T-helper 1 cell treated with Interleukin-12 subunit alpha and Interleukin-12 subunit beta and Interleukin-4 antibody, amounts not matched to agents 30 μg/mL and 1 μg/mL, for 36 hours (primary cell): ENCODE data around the gene TMEM51.

Source experiments
- H3K27ac Mint-ChIP-seq: one replicate; pipeline ENCODE4 v1.8.0; 2021; ENCODE audit warnings: mild to moderate bottlenecking, mixed read lengths
- H3K27me3 Mint-ChIP-seq: one replicate; pipeline ENCODE4 v1.8.0; 2021; ENCODE audit warnings: low read depth, mixed read lengths
- H3K36me3 Mint-ChIP-seq: one replicate; pipeline ENCODE4 v1.8.0; 2021; ENCODE audit warnings: low read depth, mixed read lengths
- H3K4me1 Mint-ChIP-seq: one replicate; pipeline ENCODE4 v1.8.0; 2021; ENCODE audit warnings: low read depth, mixed read lengths
- H3K4me3 Mint-ChIP-seq: one replicate; pipeline ENCODE4 v1.8.0; 2021; ENCODE audit warnings: mild to moderate bottlenecking, moderate library complexity, mixed read lengths
- H3K9me3 Mint-ChIP-seq: one replicate; pipeline ENCODE4 v1.8.0; 2021; ENCODE audit warnings: mixed read lengths

Gene TMEM51, protein sequence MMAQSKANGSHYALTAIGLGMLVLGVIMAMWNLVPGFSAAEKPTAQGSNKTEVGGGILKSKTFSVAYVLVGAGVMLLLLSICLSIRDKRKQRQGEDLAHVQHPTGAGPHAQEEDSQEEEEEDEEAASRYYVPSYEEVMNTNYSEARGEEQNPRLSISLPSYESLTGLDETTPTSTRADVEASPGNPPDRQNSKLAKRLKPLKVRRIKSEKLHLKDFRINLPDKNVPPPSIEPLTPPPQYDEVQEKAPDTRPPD

DNA sequence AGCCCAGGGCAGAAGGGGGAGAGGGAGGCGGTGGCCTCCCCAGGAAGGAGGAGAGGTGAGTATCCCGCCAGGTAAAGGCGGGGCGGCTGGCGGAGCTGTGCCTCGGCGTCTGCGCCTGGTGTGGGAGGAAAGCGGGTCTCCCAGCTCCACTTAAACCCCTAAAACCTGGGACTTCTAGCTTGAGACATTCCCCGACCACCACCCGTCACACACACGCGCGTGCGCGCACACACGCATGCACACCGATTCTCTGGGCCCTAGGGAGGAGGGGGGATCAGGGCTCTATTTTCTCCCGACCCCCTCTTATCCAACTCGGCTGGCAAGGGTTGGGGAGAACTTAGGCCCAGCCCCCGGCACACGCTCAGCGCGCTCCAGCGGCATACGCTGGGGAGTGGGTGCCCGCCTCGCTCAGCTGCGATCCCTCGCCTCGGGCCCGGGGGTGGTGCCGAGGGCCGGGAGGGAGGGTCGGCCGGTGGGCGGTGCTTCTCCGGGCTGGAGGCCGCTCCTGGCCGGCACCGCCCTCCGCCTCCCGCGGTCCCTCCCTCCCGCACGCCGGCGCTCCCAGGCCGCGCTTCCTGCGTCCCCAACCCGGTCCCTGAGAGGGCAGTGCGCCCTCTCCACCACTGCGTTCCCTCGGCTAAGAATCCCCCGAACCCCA lies at the start of gene TMEM51:
TSS of gene TMEM51 (plus strand) at position 564 of the 658 bp plus-strand sequence. CDS start 61,341 bp downstream, outside the sequence.
- peak within 1 kb of the TSS; percentile 46 for H3K4me3 Mint-ChIP-seq
- H3K36me3 Mint-ChIP-seq = no peaks in the 10 kb centered on the region
- H3K4me1 Mint-ChIP-seq = peaks cover 16% of the 10 kb centered on the region
- H3K9me3 Mint-ChIP-seq = peaks cover 5% of the 10 kb centered on the region
- no peak within 1 kb of the TSS for H3K27ac Mint-ChIP-seq
- peaks cover 68% of the 10 kb centered on the region for H3K27me3 Mint-ChIP-seq

DNA sequence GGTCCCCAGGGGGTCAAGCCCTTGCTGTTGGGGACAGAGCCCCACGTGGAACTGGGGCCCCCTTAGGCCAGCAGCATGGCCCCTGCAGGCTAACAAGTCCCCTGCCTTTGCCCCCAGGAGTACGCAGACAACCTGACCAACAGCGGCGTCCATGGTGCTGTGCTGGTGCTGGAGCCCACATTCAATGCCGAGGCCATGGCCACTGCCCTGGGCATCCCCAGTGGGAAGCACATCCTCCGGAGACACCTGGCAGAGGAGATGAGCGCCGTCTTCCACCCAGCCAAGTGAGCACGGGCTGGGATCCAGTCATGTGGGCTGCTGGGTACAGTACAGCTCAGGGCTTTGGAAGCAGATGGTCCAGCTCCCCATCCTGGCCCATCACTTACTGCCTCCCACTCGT lies 49.6 kb upstream of the TMEM51 start:
- Mint-ChIP-seq H3K27ac (no peak overlapping the region), H3K4me3 (no peak overlapping the region), H3K27me3 (peaks cover 19% of the 10 kb centered on the region), H3K36me3 (no peaks in the 10 kb centered on the region), H3K9me3 (no peaks in the 10 kb centered on the region), H3K4me1 (peaks cover 6% of the 10 kb centered on the region)

DNA sequence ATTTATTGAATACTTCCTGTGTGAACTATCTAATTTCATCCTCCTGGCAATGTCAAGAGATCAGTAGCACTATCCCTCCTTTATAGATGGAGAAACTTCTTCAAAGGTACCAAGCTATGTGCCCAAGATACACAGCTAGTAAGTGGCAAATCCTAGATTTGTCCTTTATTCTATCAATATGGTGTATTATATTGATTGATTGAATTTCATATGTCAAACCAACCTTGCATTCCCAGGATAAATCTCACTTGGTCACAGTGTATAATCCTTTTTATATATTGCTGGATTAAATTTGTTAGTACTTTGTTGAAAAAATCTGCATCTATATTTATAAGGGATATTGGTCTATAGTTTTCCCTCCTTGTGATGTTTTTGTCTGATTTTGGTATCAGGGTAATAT lies 48.8 kb upstream of the TMEM51 start:
- H3K4me3 Mint-ChIP-seq = no peak overlapping the region
- peaks cover 19% of the 10 kb centered on the region for H3K27me3 Mint-ChIP-seq
- no peaks in the 10 kb centered on the region for H3K9me3 Mint-ChIP-seq
- no peak overlapping the region for H3K27ac Mint-ChIP-seq
- H3K36me3 Mint-ChIP-seq = no peaks in the 10 kb centered on the region
- peaks cover 6% of the 10 kb centered on the region for H3K4me1 Mint-ChIP-seq

DNA sequence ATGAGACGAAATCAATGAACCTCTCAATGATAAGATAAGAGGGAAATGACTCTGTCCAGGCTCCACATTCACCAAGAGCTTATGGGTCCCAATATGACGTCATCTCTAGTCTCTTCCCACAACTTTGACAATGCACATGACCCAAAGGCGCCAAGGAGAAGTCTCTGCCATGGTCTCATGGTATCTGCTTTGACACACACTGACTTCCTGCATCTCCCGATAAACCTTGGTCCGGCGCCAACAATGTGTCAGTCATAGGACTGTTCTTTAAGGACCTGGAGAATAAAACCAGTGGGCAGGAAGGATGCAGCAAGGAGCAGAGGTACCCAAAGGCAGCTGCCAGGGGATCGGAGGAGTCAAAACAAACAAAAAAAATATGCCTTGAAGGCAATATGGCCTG lies 46.9 kb upstream of the TMEM51 start:
- no peaks in the 10 kb centered on the region for H3K9me3 Mint-ChIP-seq
- no peaks in the 10 kb centered on the region for H3K4me1 Mint-ChIP-seq
- no peaks in the 10 kb centered on the region for H3K36me3 Mint-ChIP-seq
- H3K4me3 Mint-ChIP-seq = no peak overlapping the region
- no peak overlapping the region for H3K27ac Mint-ChIP-seq
- H3K27me3 Mint-ChIP-seq = peaks cover 10% of the 10 kb centered on the region

DNA sequence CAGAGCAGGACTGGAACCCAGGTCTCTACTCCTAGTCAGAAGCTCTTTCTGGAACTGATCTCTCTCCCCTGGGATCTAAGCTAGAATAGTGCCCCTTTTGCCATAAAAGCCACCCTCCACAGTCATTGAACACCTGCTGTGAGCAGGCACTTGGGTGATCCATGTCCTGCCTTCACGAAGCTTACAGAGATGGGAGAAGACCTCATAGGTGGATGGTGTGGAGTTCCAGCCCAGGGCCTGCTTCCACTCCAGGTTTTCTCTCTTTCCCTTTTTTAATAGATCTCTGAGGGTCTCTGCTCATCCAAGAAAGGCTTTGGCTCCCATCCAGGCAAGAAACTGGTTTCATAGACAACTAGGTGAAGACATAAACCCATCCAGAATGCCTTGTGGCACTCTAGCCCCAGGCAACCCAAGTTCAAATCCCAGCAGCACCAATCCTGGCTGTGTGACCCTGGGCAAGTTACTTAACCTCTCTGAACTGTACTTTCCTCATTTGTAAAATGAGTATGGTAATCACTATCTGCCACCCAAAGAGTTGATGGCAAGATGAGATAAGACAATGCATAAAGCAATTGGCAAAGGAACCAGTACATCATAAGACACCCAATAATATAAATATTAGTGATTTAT lies 46.4 kb upstream of the TMEM51 start:
- Mint-ChIP-seq H3K27me3 (peaks cover 7% of the 10 kb centered on the region), H3K4me3 (no peak overlapping the region), H3K27ac (no peak overlapping the region), H3K36me3 (no peaks in the 10 kb centered on the region), H3K9me3 (no peaks in the 10 kb centered on the region), H3K4me1 (peaks cover 3% of the 10 kb centered on the region)

DNA sequence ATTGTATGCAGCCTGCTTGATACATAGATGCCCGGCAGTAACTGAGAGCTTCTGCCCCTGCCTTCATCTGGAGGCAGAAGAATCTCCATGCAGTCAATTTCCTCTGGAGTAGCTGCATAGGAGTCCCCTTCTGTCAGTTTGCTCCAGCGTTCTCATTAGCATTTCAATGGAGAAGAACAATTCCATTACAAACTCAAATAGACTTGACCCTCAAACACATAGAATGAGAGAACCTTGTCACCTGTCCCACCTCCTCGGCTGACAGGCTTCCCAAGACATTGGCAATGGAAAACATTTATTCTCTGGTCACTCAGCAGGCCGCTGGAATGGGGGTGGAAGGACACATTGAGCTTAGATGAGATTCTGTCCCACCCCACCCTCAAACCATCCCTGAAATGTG lies 45.6 kb upstream of the TMEM51 start:
- no peaks in the 10 kb centered on the region for H3K36me3 Mint-ChIP-seq
- no peak overlapping the region for H3K27ac Mint-ChIP-seq
- H3K4me3 Mint-ChIP-seq = no peak overlapping the region
- H3K27me3 Mint-ChIP-seq = peaks cover 7% of the 10 kb centered on the region
- peaks cover 5% of the 10 kb centered on the region for H3K4me1 Mint-ChIP-seq
- H3K9me3 Mint-ChIP-seq = no peaks in the 10 kb centered on the region

DNA sequence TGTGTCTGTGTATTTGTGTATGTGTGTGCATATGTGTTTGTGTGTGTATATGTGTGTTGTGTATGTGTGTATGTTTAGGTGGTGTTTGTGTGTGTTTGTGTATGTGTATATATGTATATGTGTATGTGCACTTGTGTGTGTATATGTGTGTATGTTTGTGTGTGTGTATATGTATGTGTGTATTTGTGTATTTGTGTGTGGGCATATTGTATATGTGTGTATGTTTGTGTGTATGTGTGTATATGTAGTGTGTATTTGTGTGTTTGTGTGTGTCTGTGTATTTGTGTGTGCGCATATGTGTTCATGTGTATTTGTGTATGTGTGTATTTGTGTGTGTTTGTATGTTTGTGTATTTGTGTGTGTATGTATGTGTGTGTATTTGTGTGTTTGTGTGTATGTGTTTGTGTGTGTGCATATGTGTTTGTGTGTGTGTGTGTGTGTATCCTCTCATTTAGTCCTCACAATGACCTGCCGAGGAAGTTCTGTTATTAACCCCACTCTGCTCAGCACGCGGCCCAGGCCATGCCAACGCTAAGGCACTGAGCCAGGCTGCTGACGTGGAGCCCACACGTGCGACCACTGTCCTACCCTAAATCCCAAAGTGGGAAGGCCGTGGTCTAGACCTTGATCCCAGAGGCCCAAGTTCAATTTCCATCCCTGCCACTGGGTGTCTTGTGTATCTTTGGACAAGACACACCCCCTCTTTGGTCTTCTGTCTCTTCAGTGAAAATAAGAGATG lies 43.2 kb upstream of the TMEM51 start:
- Mint-ChIP-seq H3K4me3 (no peak overlapping the region), H3K4me1 (peaks cover 5% of the 10 kb centered on the region), H3K9me3 (no peaks in the 10 kb centered on the region), H3K27me3 (peaks cover 10% of the 10 kb centered on the region), H3K27ac (no peak overlapping the region), H3K36me3 (no peaks in the 10 kb centered on the region)

DNA sequence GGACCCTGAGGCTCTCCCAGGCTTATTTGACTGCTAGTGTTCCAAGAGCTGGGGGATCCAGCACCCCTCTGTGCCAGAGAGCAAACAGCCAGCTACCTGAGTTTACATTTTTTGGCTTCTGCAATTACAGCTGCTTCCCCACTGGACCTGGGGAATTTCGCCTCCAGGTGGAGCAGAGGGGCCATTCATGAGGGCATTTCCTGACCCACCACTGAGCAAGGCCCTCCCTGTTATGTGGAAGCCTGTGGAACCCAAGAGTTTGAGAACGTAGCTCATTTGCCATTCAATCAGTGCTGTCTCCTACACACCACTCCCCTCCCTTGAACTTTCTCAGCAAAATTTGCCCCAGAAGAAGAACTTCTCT lies 42.7 kb upstream of the TMEM51 start:
- Mint-ChIP-seq H3K27ac (no peak overlapping the region), H3K9me3 (no peaks in the 10 kb centered on the region), H3K27me3 (peaks cover 13% of the 10 kb centered on the region), H3K4me1 (peaks cover 5% of the 10 kb centered on the region), H3K36me3 (no peaks in the 10 kb centered on the region), H3K4me3 (no peak overlapping the region)

DNA sequence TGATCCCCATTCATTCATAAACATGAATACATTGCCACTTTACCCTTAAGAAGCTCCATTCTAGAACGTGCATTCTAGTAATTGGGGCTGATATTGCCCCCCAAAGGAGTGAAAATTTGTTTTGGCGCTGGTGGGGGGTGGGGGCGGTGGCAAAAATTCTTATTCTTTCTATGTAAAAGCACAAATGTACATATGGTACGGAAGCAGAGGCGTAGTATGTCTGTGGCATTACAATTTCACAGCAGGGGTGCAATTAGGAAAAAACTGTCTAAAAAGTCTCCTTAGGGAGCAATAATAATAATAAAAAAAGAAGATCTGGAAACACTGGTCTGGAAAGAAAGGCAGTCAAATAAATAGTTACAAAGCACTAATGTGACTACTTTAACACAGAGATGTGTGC lies 40.4 kb upstream of the TMEM51 start:
- Mint-ChIP-seq H3K27ac (no peak overlapping the region), H3K4me3 (no peak overlapping the region), H3K9me3 (no peaks in the 10 kb centered on the region), H3K27me3 (peaks cover 7% of the 10 kb centered on the region), H3K4me1 (peaks cover 5% of the 10 kb centered on the region), H3K36me3 (no peaks in the 10 kb centered on the region)

DNA sequence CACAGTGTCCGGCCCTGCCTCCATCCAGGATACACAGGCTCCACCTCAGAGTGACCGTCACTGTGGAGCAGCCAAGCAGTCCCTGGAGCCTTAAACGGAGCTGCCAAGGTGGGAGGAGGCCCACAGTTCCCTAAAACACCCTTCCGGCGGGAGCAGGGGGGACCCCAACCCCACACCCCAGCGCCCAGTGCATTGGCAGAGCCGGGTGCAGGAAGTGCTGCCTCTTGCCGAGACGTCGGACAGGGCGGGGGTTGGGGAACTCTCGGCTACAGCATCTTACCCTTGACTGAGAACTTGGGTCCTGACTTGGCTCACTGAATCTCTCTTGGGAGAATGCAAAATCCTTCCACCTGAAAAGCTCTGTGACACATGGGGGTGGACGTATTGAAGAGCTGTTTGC lies 38.7 kb upstream of the TMEM51 start:
- H3K27me3 Mint-ChIP-seq = peaks cover 7% of the 10 kb centered on the region
- no peaks in the 10 kb centered on the region for H3K36me3 Mint-ChIP-seq
- no peaks in the 10 kb centered on the region for H3K9me3 Mint-ChIP-seq
- H3K27ac Mint-ChIP-seq = no peak overlapping the region
- H3K4me3 Mint-ChIP-seq = no peak overlapping the region
- peaks cover 5% of the 10 kb centered on the region for H3K4me1 Mint-ChIP-seq

DNA sequence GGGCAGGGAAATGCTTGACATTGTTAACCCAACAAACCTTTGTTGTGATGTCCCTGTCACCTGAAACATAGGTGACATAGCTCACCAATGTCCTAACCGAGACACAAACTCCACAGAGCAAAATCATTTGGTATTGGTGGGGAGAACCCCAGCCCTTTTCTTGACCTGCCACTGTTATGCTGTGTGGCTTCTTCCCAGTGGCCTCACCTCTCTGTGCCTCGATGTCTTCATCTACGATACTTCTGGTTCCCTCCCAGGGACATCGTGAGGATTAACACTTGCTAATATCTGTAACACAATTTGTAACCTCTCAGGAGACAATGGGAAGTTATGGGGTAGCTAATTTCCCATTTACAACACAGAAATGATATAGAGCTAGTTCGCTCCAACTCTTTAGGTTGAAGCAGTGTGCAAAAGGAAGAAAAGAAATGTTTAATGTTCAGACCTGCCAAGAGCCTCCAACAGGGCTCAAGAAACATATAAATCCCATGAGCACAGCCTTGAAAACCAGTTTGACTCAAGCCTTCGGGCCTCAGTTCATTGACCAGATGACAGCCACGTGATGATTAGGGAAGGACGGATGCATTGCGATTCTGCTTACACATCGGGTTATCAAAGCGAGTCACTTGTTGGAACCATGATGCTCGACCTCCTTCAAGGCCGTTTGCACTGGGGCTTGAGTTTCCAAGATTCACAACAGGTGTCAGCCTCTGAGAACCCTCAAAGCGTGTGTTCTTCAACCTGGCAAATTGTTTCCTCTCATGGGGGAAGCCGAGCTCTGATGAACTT lies 37.8 kb upstream of the TMEM51 start:
- no peak overlapping the region for H3K4me3 Mint-ChIP-seq
- H3K36me3 Mint-ChIP-seq = no peaks in the 10 kb centered on the region
- H3K4me1 Mint-ChIP-seq = peaks cover 5% of the 10 kb centered on the region
- no peak overlapping the region for H3K27ac Mint-ChIP-seq
- H3K9me3 Mint-ChIP-seq = no peaks in the 10 kb centered on the region
- H3K27me3 Mint-ChIP-seq = peaks cover 7% of the 10 kb centered on the region

DNA sequence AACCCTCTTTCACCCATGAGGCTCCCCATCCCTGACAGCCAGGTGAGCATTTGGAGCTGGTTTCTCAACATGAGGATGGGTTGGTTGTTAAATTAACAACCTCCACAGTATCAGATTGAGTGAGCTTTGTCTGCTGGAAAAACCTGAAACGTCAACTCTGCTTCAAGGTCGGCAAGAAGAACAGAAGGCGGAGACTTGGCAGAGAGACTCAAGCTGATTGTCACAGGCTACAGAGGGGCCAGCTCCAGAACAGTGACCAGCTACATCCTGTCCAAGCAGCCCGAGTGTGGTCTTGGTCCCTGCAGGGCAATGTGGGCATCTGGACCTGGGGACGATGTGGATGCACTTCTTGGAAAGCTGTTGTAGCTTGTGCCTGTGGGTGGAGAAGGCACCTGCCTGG lies 36.6 kb upstream of the TMEM51 start:
- no peak overlapping the region for H3K4me3 Mint-ChIP-seq
- H3K36me3 Mint-ChIP-seq = no peaks in the 10 kb centered on the region
- no peak overlapping the region for H3K27ac Mint-ChIP-seq
- peaks cover 4% of the 10 kb centered on the region for H3K4me1 Mint-ChIP-seq
- peaks cover 11% of the 10 kb centered on the region for H3K27me3 Mint-ChIP-seq
- H3K9me3 Mint-ChIP-seq = no peaks in the 10 kb centered on the region

DNA sequence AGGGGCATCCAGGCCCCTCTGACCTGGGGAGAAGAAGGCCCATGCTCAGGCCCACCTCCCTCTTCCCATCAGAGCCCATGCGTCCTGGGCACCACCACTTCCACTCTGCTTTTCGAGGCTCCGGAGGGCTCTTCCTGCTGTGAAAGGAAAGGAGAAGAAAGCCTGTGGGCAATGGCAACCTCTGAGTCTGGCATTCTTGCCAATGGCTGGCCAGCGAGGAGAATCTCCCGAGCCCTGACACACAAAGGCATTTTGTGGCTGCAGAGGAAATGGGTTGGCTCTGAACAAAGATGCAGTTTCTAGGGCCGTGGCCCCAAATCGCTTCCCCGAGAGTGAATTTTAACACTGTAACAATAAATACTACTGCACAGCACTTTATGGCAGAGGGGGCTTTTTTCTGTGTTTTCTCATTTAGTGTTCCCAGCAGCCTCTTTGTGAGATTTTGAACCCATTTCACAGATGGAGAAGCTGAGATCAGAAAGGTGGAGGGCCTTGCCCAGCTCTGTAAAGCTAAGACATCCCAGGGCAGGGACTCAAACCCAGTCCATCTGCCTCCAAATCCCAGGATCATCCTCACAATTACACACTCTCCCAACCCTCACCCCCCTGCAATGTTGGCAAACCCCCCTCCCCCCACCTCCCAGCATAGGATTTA lies 35.7 kb upstream of the TMEM51 start:
- H3K4me1 Mint-ChIP-seq = no peaks in the 10 kb centered on the region
- H3K36me3 Mint-ChIP-seq = no peaks in the 10 kb centered on the region
- H3K27ac Mint-ChIP-seq = no peak overlapping the region
- no peaks in the 10 kb centered on the region for H3K9me3 Mint-ChIP-seq
- H3K4me3 Mint-ChIP-seq = no peak overlapping the region
- H3K27me3 Mint-ChIP-seq = peaks cover 11% of the 10 kb centered on the region

DNA sequence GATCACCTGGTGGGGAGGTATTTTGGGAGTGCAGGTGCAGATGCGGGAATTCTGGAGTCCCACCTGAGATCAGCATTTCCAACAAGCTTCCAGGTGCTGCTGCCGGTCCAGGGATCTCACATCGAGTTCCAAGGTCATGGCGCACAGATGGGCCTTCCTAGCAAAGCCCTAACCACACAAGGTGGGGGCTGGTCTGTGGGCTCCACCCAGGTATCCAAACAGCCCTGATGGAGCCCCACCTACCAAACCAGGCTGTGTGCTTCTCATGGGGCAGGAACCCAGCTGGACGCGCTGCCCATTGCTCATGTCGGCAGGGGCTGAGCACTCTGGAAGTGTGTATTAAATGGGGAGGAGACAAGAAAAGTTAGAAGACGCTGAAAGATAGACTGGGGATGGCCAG lies 35.0 kb upstream of the TMEM51 start:
- Mint-ChIP-seq H3K4me1 (no peaks in the 10 kb centered on the region), H3K27me3 (peaks cover 11% of the 10 kb centered on the region), H3K27ac (no peak overlapping the region), H3K4me3 (no peak overlapping the region), H3K36me3 (no peaks in the 10 kb centered on the region), H3K9me3 (no peaks in the 10 kb centered on the region)
